HCT116 (cell line): Measurements from ENCODE around the gene BRMS1L. TPM values are rescaled to one million over a fixed set of nuclear protein-coding genes. Genes with fewer than 3 reads are reported as not detected.

Experiments
- ATAC-seq: fragments of 200-7000 bp; cut with Tn5 transposase; 2 replicates; pipeline ENCODE4 v1.9.1; 2020; ENCODE audit warnings: mild to moderate bottlenecking, moderate library complexity
- BruUV-seq: library from RNA; stranded (reverse); fragments of 400-500 nt; replicated peaks from 2 replicates; lab custom pipeline; 2021; lab: Mats Ljungman, UMichigan
- CTCF ChIA-PET: fragments of 300-600 bp; sonication (Branson Sonifier 250); formaldehyde crosslinking; loops from one replicate; lab custom pipeline; 2021; ENCODE audit warnings: antibody characterized with exemption; lab: Charles Lee
- POLR2A ChIA-PET: fragments of 300-600, 350-600 bp; sonication (Branson Sonifier 250); formaldehyde crosslinking; loops from one replicate; lab custom pipeline; 2021; ENCODE audit warnings: antibody characterized with exemption; lab: Charles Lee
- RAD21 ChIA-PET, 2 experiments: fragments of 300-600 bp; sonication (Branson Sonifier 250); formaldehyde crosslinking; loops; one replicate each; lab custom pipeline; 2023; ENCODE audit warnings: low total read pairs in 2 of 2; ENCODE audit not compliant: uncharacterized antibody in 2 of 2, unreplicated experiment in 2 of 2, low non-redundant PET in 1 of 2; lab: Charles Lee
- DNase-seq: peaks from one replicate; pipeline ENCODE4 v3.0.0-alpha.2; 2010; ENCODE audit warnings: low read depth, low spot score
- H2AFZ ChIP-seq: fragments of 200-600 bp; shearing (Covaris generic), sonication (generic); 2 replicates; pipeline ENCODE4 v1.6.1; 2017; ENCODE audit warnings: low read depth, mixed run types, mixed read lengths, antibody characterized with exemption, low read length; ENCODE audit not compliant: poor library complexity, severe bottlenecking
- H3K27ac ChIP-seq: 2 replicates; pipeline ENCODE4 v1.5.1; 2012; ENCODE audit warnings: low read depth, low read length
- H3K27me3 ChIP-seq: fragments of 200-600 bp; sonication (generic); 2 replicates; pipeline ENCODE4 v1.6.1; 2016; ENCODE audit warnings: mixed run types, low read length, mixed read lengths; ENCODE audit not compliant: insufficient read depth
- H3K36me3 ChIP-seq, 2 experiments: fragments of 200-500 bp in 1 of 2; fragments of 200-600 bp in 1 of 2; sonication (Bioruptor generic) in 1 of 2; sonication (generic) in 1 of 2; 2 replicates each; pipeline versions ENCODE4 v1.5.1 to v1.6.1; 2014 to 2016; ENCODE audit warnings: low read length in 2 of 2, inconsistent platforms in 1 of 2, mixed read lengths in 1 of 2, mixed run types in 1 of 2; ENCODE audit not compliant: insufficient read depth in 2 of 2, control insufficient read depth in 1 of 2
- H3K4me1 ChIP-seq, 2 experiments: fragments of 200-600 bp in 1 of 2; sonication (generic) in 1 of 2; 2 replicates each; pipeline versions ENCODE4 v1.5.1 to v1.6.1; 2012 to 2017; ENCODE audit warnings: low read length in 2 of 2, inconsistent platforms in 1 of 2, mild to moderate bottlenecking in 1 of 2, mixed read lengths in 1 of 2, mixed run types in 1 of 2, moderate library complexity in 1 of 2; ENCODE audit not compliant: insufficient read depth in 2 of 2, control insufficient read depth in 1 of 2
- H3K4me2 ChIP-seq: fragments of 200-600 bp; sonication (generic); 2 replicates; pipeline ENCODE4 v1.6.1; 2017; ENCODE audit warnings: mixed run types, low read length, mixed read lengths
- H3K4me3 ChIP-seq, 2 experiments: fragments of 200-600 bp in 1 of 2; sonication (generic) in 1 of 2; replicated peaks in 1 of 2; 2 replicates each; pipeline ENCODE4 v1.5.1; 2011 to 2016; ENCODE audit warnings: low read length in 2 of 2, control low read depth in 1 of 2, low read depth in 1 of 2, mild to moderate bottlenecking in 1 of 2, mixed read lengths in 1 of 2, mixed run types in 1 of 2
- H3K79me2 ChIP-seq: fragments of 200-600 bp; sonication (generic); 2 replicates; pipeline ENCODE4 v1.6.1; 2017; ENCODE audit warnings: mild to moderate bottlenecking, mixed run types, low read length, moderate library complexity, mixed read lengths; ENCODE audit not compliant: insufficient read depth
- H3K9ac ChIP-seq: fragments of 200-600 bp; sonication (generic); 2 replicates; pipeline ENCODE4 v1.6.1; 2016; ENCODE audit warnings: low read length, mixed read lengths
- H3K9me2 ChIP-seq: fragments of 200-600 bp; sonication (generic), shearing (Covaris generic); 2 replicates; pipeline ENCODE4 v1.6.1; 2017; ENCODE audit warnings: mixed run types, mild to moderate bottlenecking, moderate library complexity; ENCODE audit not compliant: insufficient read depth
- H3K9me3 ChIP-seq, 2 experiments: fragments of 200-500 bp in 1 of 2; fragments of 200-600 bp in 1 of 2; sonication (Bioruptor generic) in 1 of 2; sonication (generic) in 1 of 2; 2 replicates each; pipeline ENCODE4 v1.6.1; 2014 to 2017; ENCODE audit warnings: low read length in 2 of 2, mixed read lengths in 2 of 2, inconsistent platforms in 1 of 2, low read depth in 1 of 2, mild to moderate bottlenecking in 1 of 2, mixed run types in 1 of 2, moderate library complexity in 1 of 2; ENCODE audit not compliant: control insufficient read depth in 1 of 2, insufficient read depth in 1 of 2
- H4K20me1 ChIP-seq: fragments of 200-600 bp; sonication (generic), shearing (Covaris generic); 2 replicates; pipeline ENCODE4 v1.6.1; 2017; ENCODE audit warnings: mixed run types, mild to moderate bottlenecking, moderate library complexity; ENCODE audit not compliant: insufficient read depth
- EZH2phosphoT487 ChIP-seq: fragments of 200-600 bp; IDR thresholded peaks from 2 replicates; pipeline ENCODE4 v1.6.1; 2018; ENCODE audit warnings: antibody characterized with exemption, borderline replicate concordance
- RAD21 ChIP-seq: IDR thresholded peaks from 2 replicates; pipeline ENCODE4 v1.6.1; 2012; ENCODE audit warnings: low read depth, mild to moderate bottlenecking
- intact Hi-C: fragments of 100-400 bp; cut with micrococcal nuclease; formaldehyde crosslinking; loops from 2 replicates; pipeline ENCODE4 v1.10.0; 2022
- total RNA-seq: library from RNA; stranded (reverse); gene quantifications from one replicate; pipeline ENCODE4 v1.2.1, GENCODE V29; 2021; ENCODE audit not compliant: unreplicated experiment
- TF ChIP-seq, protein P1 (sequence below), 3 experiments: fragments of 200-600 bp in 1 of 3; sonication (generic) in 1 of 3; IDR thresholded peaks in 2 of 3; conservative IDR thresholded peaks in 1 of 3; 2 replicates each; pipeline ENCODE4 v1.5.1; 2012 to 2017; ENCODE audit warnings: low read depth in 2 of 3, low read length in 2 of 3, antibody characterized with exemption in 1 of 3, borderline replicate concordance in 1 of 3, control low read depth in 1 of 3, mild to moderate bottlenecking in 1 of 3, mixed read lengths in 1 of 3, mixed run types in 1 of 3, moderate library complexity in 1 of 3; ENCODE audit not compliant: insufficient read depth in 1 of 3

Gene BRMS1L
- total RNA-seq, 1 experiment from 2014 or later: 6.2 TPM

- ATAC-seq (peak; percentile 89), DNase-seq (peak; percentile 47)
- Histone ChIP-seq H3K4me2 (no peak overlapping the region), H3K4me1 (peaks cover 0 to 2% of the 10 kb centered on the region in 2 experiments; a peak in 3 of 4 replicates), H3K9ac (no peak overlapping the region), H3K9me2 (no peaks in the 10 kb centered on the region), H3K27me3 (no peaks in the 10 kb centered on the region), H3K9me3 (no peaks in the 10 kb centered on the region), H3K36me3 (no peaks in the 10 kb centered on the region), H3K27ac (no peak overlapping the region), H3K79me2 (no peaks in the 10 kb centered on the region), H3K4me3 (no peak overlapping the region), H2AFZ (peak overlapping the region; percentile 35), H4K20me1 (no peaks in the 10 kb centered on the region)
- TF ChIP-seq RAD21: peak; percentile 42
- TF ChIP-seq, protein P1, sequence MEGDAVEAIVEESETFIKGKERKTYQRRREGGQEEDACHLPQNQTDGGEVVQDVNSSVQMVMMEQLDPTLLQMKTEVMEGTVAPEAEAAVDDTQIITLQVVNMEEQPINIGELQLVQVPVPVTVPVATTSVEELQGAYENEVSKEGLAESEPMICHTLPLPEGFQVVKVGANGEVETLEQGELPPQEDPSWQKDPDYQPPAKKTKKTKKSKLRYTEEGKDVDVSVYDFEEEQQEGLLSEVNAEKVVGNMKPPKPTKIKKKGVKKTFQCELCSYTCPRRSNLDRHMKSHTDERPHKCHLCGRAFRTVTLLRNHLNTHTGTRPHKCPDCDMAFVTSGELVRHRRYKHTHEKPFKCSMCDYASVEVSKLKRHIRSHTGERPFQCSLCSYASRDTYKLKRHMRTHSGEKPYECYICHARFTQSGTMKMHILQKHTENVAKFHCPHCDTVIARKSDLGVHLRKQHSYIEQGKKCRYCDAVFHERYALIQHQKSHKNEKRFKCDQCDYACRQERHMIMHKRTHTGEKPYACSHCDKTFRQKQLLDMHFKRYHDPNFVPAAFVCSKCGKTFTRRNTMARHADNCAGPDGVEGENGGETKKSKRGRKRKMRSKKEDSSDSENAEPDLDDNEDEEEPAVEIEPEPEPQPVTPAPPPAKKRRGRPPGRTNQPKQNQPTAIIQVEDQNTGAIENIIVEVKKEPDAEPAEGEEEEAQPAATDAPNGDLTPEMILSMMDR (IDR thresholded peaks at IDR 0.05 in 2 of 3, conservative IDR thresholded peaks at IDR 0.05 in 1 of 3; ENCODE audit: borderline replicate concordance in 1 of 3, insufficient read depth in 1 of 3, low read depth in 2 of 3, low read length in 2 of 3): peak; percentile 24 to 86 (median 79); a peak in 5 of 6 replicates
- no peak for TF ChIP-seq EZH2phosphoT487
- CTCF ChIA-PET: interaction anchor here (1.0 to 1.9 kb wide), 3 partner anchors 12 to 393 kb away, joined by 3 to 15 read pairs (median 6); partner anchors contain the start of gene BRMS1L
- BruUV-seq: no TSS peak
- POLR2A ChIA-PET: no interaction called here
- intact Hi-C loops: loop anchor here (5.0 to 10.0 kb wide), 2 partner anchors 392 to 690 kb away; partner anchors contain the start of genes PPP2R3C and PRORP
- RAD21 ChIA-PET: no interaction called here
Observed at GRCh38 chr14:35814371-35815005, 11.7 kb upstream of the BRMS1L start.
